Activated T-helper 1 cell treated with anti-CD3 and anti-CD28 coated beads, Interleukin-12 subunit alpha, Interleukin-12 subunit beta, Interleukin-2, Interleukin-4 antibody, amounts not matched to agents 30 ng/mL and 10 ng/mL and 1 ng/mL, durations not matched to agents 14 hours and 24 hours and 36 hours (primary cell): Measurements from ENCODE around the gene USB1. TPM values are rescaled to one million over a fixed set of nuclear protein-coding genes. Genes with fewer than 3 reads are reported as not detected.
A peak's percentile ranks its signal among the peaks of the same experiment; 100 is the strongest.

ENCODE experiments used
- DNase-seq: peaks from one replicate; pipeline ENCODE4 v3.0.0; 2021; ENCODE audit warnings: low spot score
- H3K27ac Mint-ChIP-seq: one replicate; pipeline ENCODE4 v1.8.0; 2021; ENCODE audit warnings: mild to moderate bottlenecking, mixed read lengths
- H3K27me3 Mint-ChIP-seq: one replicate; pipeline ENCODE4 v1.8.0; 2022; ENCODE audit warnings: mild to moderate bottlenecking, moderate library complexity, mixed read lengths; ENCODE audit not compliant: insufficient read depth
- H3K36me3 Mint-ChIP-seq: one replicate; pipeline ENCODE4 v1.8.0; 2021; ENCODE audit warnings: low read depth, mixed read lengths
- H3K4me1 Mint-ChIP-seq: one replicate; pipeline ENCODE4 v1.8.0; 2021; ENCODE audit warnings: low read depth, mixed read lengths
- H3K4me3 Mint-ChIP-seq: one replicate; pipeline ENCODE4 v1.8.0; 2021; ENCODE audit warnings: mild to moderate bottlenecking, moderate library complexity, mixed read lengths
- H3K9me3 Mint-ChIP-seq: one replicate; pipeline ENCODE4 v1.8.0; 2021; ENCODE audit warnings: mixed read lengths
- intact Hi-C: fragments of 100-400 bp; cut with micrococcal nuclease; formaldehyde crosslinking; loops from one replicate; pipeline ENCODE4 v1.15.1; 2024
- total RNA-seq: library from RNA; stranded (reverse); gene quantifications from 2 replicates; pipeline ENCODE4 v1.2.3, GENCODE V29; 2022

USB1 gene
- 60.8 and 63.0 TPM in 2 replicates for total RNA-seq

- H3K27ac Mint-ChIP-seq: peak within 1 kb of the TSS; percentile 91
- H3K4me1 Mint-ChIP-seq: peaks cover 45% of the 10 kb centered on the region
- H3K27me3 Mint-ChIP-seq: no peaks in the 10 kb centered on the region
- peak; percentile 83 for DNase-seq
- H3K9me3 Mint-ChIP-seq: no peaks in the 10 kb centered on the region
- H3K4me3 Mint-ChIP-seq: peak within 1 kb of the TSS; percentile 91
- H3K36me3 Mint-ChIP-seq: peaks cover 28% of the 10 kb centered on the region
- intact Hi-C loops: loop anchor here (1.0 to 10.0 kb wide), 9 partner anchors 16 to 539 kb away; partner anchors contain the start of genes CFAP20, GINS3, KATNB1 and MMP15
Observed at GRCh38 chr16:58000706-58001676, at the start of gene USB1. Gene USB1, plus strand, starts transcription at chr16:58001407. Its CDS starts 77 bp downstream, at chr16:58001484.

GRCh38 chr16:57952909-57953308, 48.3 kb upstream of the USB1 start:
- Mint-ChIP-seq H3K27ac (no peak overlapping the region), H3K9me3 (no peaks in the 10 kb centered on the region), H3K36me3 (no peaks in the 10 kb centered on the region), H3K27me3 (no peaks in the 10 kb centered on the region), H3K4me1 (no peaks in the 10 kb centered on the region), H3K4me3 (no peak overlapping the region)
- intact Hi-C loops: no loop called here
- DNase-seq: no peak

- Mint-ChIP-seq H3K9me3 (no peaks in the 10 kb centered on the region), H3K27ac (no peak overlapping the region), H3K4me3 (no peak overlapping the region), H3K27me3 (no peaks in the 10 kb centered on the region), H3K36me3 (no peaks in the 10 kb centered on the region), H3K4me1 (no peaks in the 10 kb centered on the region)
- no peak for DNase-seq
- intact Hi-C loops: no loop called here
Observed at GRCh38 chr16:57953857-57954256, 47.4 kb upstream of the USB1 start.

- Mint-ChIP-seq H3K4me1 (no peaks in the 10 kb centered on the region), H3K27ac (no peak overlapping the region), H3K9me3 (no peaks in the 10 kb centered on the region), H3K4me3 (no peak overlapping the region), H3K27me3 (no peaks in the 10 kb centered on the region), H3K36me3 (no peaks in the 10 kb centered on the region)
- intact Hi-C loops: no loop called here
- no peak for DNase-seq
Observed at GRCh38 chr16:57955572-57956188, 45.5 kb upstream of the USB1 start.

- H3K36me3 Mint-ChIP-seq: no peaks in the 10 kb centered on the region
- intact Hi-C loops: no loop called here
- H3K4me1 Mint-ChIP-seq: no peaks in the 10 kb centered on the region
- H3K27ac Mint-ChIP-seq: no peak overlapping the region
- no peak overlapping the region for H3K4me3 Mint-ChIP-seq
- no peaks in the 10 kb centered on the region for H3K9me3 Mint-ChIP-seq
- H3K27me3 Mint-ChIP-seq: no peaks in the 10 kb centered on the region
- no peak for DNase-seq
Observed at GRCh38 chr16:57956270-57956808, 44.9 kb upstream of the USB1 start.

GRCh38 chr16:57956924-57957672, 44.1 kb upstream of the USB1 start:
- no peak overlapping the region for H3K27ac Mint-ChIP-seq
- no peak overlapping the region for H3K4me3 Mint-ChIP-seq
- no peaks in the 10 kb centered on the region for H3K4me1 Mint-ChIP-seq
- intact Hi-C loops: no loop called here
- no peak for DNase-seq
- H3K27me3 Mint-ChIP-seq: no peaks in the 10 kb centered on the region
- no peaks in the 10 kb centered on the region for H3K9me3 Mint-ChIP-seq
- no peaks in the 10 kb centered on the region for H3K36me3 Mint-ChIP-seq

GRCh38 chr16:57957673-57958392, 43.4 kb upstream of the USB1 start:
- Mint-ChIP-seq H3K36me3 (no peaks in the 10 kb centered on the region), H3K27ac (no peak overlapping the region), H3K4me3 (no peak overlapping the region), H3K9me3 (no peaks in the 10 kb centered on the region), H3K27me3 (no peaks in the 10 kb centered on the region), H3K4me1 (no peaks in the 10 kb centered on the region)
- DNase-seq: no peak
- intact Hi-C loops: no loop called here

- DNase-seq: no peak
- no peak overlapping the region for H3K4me3 Mint-ChIP-seq
- intact Hi-C loops: no loop called here
- H3K27me3 Mint-ChIP-seq: peaks cover 4% of the 10 kb centered on the region
- H3K4me1 Mint-ChIP-seq: no peaks in the 10 kb centered on the region
- H3K27ac Mint-ChIP-seq: no peak overlapping the region
- no peaks in the 10 kb centered on the region for H3K36me3 Mint-ChIP-seq
- no peaks in the 10 kb centered on the region for H3K9me3 Mint-ChIP-seq
Observed at GRCh38 chr16:57958544-57958943, 42.7 kb upstream of the USB1 start.

- Mint-ChIP-seq H3K4me3 (no peak overlapping the region), H3K27ac (no peak overlapping the region), H3K27me3 (peaks cover 4% of the 10 kb centered on the region), H3K9me3 (no peaks in the 10 kb centered on the region), H3K36me3 (no peaks in the 10 kb centered on the region), H3K4me1 (no peaks in the 10 kb centered on the region)
- DNase-seq: no peak
- intact Hi-C loops: no loop called here
Observed at GRCh38 chr16:57959121-57959520, 42.1 kb upstream of the USB1 start.

GRCh38 chr16:57959804-57960203, 41.4 kb upstream of the USB1 start:
- H3K27ac Mint-ChIP-seq: no peak overlapping the region
- no peak overlapping the region for H3K4me3 Mint-ChIP-seq
- DNase-seq: no peak
- intact Hi-C loops: no loop called here
- no peaks in the 10 kb centered on the region for H3K9me3 Mint-ChIP-seq
- H3K36me3 Mint-ChIP-seq: no peaks in the 10 kb centered on the region
- H3K27me3 Mint-ChIP-seq: peaks cover 4% of the 10 kb centered on the region
- H3K4me1 Mint-ChIP-seq: no peaks in the 10 kb centered on the region

- H3K4me3 Mint-ChIP-seq: no peak overlapping the region
- no peaks in the 10 kb centered on the region for H3K4me1 Mint-ChIP-seq
- no peak overlapping the region for H3K27ac Mint-ChIP-seq
- H3K9me3 Mint-ChIP-seq: no peaks in the 10 kb centered on the region
- intact Hi-C loops: no loop called here
- no peak for DNase-seq
- peaks cover 4% of the 10 kb centered on the region for H3K27me3 Mint-ChIP-seq
- no peaks in the 10 kb centered on the region for H3K36me3 Mint-ChIP-seq
Observed at GRCh38 chr16:57960310-57960709, 40.9 kb upstream of the USB1 start.

- Mint-ChIP-seq H3K27ac (no peak overlapping the region), H3K9me3 (no peaks in the 10 kb centered on the region), H3K36me3 (no peaks in the 10 kb centered on the region), H3K27me3 (peaks cover 4% of the 10 kb centered on the region), H3K4me1 (no peaks in the 10 kb centered on the region), H3K4me3 (no peak overlapping the region)
- intact Hi-C loops: no loop called here
- no peak for DNase-seq
Observed at GRCh38 chr16:57960826-57961472, 40.3 kb upstream of the USB1 start.
